ENCODE results near the gene DCLRE1B. TPM values are rescaled to one million over a fixed set of nuclear protein-coding genes. Genes with fewer than 3 reads are reported as not detected.

DCLRE1B gene
- total and polyA plus RNA-seq, 9 of the 15 experiments (the other 6 are each of a cell fraction or from before 2014, with no cell fraction given): 10.6 to 28.8 (median 17.2) TPM

DNA sequence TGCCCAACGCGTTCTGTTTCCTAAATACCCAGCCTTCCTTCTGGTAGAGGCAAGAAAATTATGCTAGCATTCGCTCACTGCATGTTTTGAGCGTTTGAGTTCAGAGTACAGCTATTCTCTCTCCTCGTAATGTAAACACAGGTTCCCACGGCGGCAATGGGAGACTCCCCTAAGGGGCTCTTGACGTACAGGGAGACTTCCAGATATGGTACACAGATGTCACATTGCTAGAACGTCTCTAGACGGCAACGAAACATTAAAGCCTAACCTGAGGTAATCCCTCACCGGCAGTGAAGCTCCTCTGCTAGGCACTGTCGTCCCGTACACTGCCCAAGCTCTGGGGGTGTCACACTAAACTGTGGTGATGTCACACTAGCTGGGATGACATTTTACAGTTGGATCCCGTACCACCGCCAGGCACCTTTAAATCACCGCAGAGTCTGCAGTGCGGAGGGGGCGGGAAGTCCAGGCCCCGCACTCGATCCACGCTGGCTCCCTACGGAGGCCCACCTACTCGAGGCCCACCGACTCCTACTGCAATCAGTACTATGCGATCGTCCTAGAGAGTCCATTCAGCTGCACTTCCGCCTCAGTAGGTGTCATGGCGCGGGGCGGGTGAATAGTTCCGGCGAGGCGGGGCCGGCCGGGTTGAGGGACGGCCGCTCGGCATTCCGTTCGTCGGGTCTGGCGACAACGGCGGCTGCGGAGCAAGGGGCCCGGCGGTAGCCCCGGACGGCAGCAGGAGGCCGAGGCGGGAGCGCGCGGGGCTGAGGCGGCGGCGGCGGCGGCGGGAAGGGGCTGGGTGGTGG, 24.0 kb downstream of the DCLRE1B start, which contains the start of gene HIPK1 (continued):
- TF ChIP-seq, protein P1, sequence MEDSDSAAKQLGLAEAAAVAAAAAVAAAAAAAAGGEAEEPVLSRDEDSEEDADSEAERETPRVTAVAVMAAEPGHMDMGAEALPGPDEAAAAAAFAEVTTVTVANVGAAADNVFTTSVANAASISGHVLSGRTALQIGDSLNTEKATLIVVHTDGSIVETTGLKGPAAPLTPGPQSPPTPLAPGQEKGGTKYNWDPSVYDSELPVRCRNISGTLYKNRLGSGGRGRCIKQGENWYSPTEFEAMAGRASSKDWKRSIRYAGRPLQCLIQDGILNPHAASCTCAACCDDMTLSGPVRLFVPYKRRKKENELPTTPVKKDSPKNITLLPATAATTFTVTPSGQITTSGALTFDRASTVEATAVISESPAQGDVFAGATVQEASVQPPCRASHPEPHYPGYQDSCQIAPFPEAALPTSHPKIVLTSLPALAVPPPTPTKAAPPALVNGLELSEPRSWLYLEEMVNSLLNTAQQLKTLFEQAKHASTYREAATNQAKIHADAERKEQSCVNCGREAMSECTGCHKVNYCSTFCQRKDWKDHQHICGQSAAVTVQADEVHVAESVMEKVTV (CRISPR knock-in tag; IDR thresholded peaks at IDR 0.05): no peak
- TF ChIP-seq SMAD2 (IDR thresholded peaks at IDR 0.05; ENCODE audit: low read depth, low read length) (no peak), SIRT6 (IDR thresholded peaks at IDR 0.05; ENCODE audit: low read depth, low read length) (no peak), ESRRB (CRISPR knock-in tag; IDR thresholded peaks at IDR 0.05; ENCODE audit: borderline replicate concordance) (no peak), NRF1 (conservative IDR thresholded peaks at IDR 0.05 in 1 of 2, IDR thresholded peaks at IDR 0.05 in 1 of 2) (peak in 1 of 2 experiments; percentile 47; a peak in 2 of 4 replicates), L3MBTL2 (IDR thresholded peaks at IDR 0.05) (peak; percentile 58), OTX1 (CRISPR knock-in tag; IDR thresholded peaks at IDR 0.05) (no peak; the same call in 1 of the 2 replicates), POU5F1 (IDR thresholded peaks at IDR 0.05; ENCODE audit: borderline replicate concordance, low read depth, low read length, partially characterized antibody) (peak; percentile 54), ZBTB8A (IDR thresholded peaks at IDR 0.05; ENCODE audit: partially characterized antibody) (no peak), HSF4 (CRISPR knock-in tag; IDR thresholded peaks at IDR 0.05; ENCODE audit: borderline replicate concordance) (no peak), SAP30 (IDR thresholded peaks at IDR 0.05; ENCODE audit: borderline replicate concordance, insufficient read depth, low read depth, low read length, poor library complexity, severe bottlenecking) (peak; percentile 96)
- TF ChIP-seq, protein P2, sequence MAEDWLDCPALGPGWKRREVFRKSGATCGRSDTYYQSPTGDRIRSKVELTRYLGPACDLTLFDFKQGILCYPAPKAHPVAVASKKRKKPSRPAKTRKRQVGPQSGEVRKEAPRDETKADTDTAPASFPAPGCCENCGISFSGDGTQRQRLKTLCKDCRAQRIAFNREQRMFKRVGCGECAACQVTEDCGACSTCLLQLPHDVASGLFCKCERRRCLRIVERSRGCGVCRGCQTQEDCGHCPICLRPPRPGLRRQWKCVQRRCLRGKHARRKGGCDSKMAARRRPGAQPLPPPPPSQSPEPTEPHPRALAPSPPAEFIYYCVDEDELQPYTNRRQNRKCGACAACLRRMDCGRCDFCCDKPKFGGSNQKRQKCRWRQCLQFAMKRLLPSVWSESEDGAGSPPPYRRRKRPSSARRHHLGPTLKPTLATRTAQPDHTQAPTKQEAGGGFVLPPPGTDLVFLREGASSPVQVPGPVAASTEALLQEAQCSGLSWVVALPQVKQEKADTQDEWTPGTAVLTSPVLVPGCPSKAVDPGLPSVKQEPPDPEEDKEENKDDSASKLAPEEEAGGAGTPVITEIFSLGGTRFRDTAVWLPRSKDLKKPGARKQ (CRISPR knock-in tag; IDR thresholded peaks at IDR 0.05): no peak
- TF ChIP-seq, protein P3, sequence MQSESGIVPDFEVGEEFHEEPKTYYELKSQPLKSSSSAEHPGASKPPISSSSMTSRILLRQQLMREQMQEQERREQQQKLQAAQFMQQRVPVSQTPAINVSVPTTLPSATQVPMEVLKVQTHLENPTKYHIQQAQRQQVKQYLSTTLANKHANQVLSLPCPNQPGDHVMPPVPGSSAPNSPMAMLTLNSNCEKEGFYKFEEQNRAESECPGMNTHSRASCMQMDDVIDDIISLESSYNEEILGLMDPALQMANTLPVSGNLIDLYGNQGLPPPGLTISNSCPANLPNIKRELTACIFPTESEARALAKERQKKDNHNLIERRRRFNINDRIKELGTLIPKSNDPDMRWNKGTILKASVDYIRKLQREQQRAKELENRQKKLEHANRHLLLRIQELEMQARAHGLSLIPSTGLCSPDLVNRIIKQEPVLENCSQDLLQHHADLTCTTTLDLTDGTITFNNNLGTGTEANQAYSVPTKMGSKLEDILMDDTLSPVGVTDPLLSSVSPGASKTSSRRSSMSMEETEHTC (IDR thresholded peaks at IDR 0.05): no peak
- TF ChIP-seq, protein P4, sequence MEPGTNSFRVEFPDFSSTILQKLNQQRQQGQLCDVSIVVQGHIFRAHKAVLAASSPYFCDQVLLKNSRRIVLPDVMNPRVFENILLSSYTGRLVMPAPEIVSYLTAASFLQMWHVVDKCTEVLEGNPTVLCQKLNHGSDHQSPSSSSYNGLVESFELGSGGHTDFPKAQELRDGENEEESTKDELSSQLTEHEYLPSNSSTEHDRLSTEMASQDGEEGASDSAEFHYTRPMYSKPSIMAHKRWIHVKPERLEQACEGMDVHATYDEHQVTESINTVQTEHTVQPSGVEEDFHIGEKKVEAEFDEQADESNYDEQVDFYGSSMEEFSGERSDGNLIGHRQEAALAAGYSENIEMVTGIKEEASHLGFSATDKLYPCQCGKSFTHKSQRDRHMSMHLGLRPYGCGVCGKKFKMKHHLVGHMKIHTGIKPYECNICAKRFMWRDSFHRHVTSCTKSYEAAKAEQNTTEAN (CRISPR knock-in tag; IDR thresholded peaks at IDR 0.05): 0 out of 2 replicates have a peak, but pooled peaks have one; percentile 14

Measured in K562 (cell line).